HG02943 (cell line): ENCODE data around the gene DCBLD2.

Experiments
- ATAC-seq: cut with Tn5 transposase; IDR thresholded peaks from one replicate; pipeline ENCODE4 v1.9.1; 2021; ENCODE audit warnings: mild to moderate bottlenecking, low read depth, moderate library complexity; ENCODE audit not compliant: unreplicated experiment

The DCBLD2 gene

GRCh38 chr3:98772022-98772421 is 129.5 kb downstream of the DCBLD2 start:
- no peak for ATAC-seq

- ATAC-seq: peak; percentile 77
These were observed 131.0 kb downstream of the DCBLD2 start for GRCh38 chr3:98770261-98771039.

GRCh38 chr3:98769448-98769847 is 132.0 kb downstream of the DCBLD2 start:
- no peak for ATAC-seq

DNA sequence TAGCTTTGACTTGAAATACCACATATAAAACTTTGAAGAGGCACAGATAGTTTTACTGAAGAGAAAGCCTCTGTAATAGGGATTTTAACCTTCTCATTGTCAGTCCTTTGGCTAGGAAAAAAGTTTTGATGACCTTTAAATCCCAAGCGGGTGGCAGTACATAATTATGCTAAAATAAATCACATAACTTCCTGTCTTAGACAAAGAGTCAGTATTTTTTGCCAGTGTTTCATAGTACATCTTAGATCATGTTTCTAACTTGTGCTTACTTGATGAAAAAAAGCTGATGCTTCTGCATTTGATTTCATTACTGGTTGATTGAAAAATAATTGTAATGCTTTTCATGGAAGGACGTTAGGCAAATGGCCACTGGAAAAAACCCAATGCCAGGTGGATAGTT is 132.5 kb downstream of the DCBLD2 start:
- ATAC-seq: no peak

DNA sequence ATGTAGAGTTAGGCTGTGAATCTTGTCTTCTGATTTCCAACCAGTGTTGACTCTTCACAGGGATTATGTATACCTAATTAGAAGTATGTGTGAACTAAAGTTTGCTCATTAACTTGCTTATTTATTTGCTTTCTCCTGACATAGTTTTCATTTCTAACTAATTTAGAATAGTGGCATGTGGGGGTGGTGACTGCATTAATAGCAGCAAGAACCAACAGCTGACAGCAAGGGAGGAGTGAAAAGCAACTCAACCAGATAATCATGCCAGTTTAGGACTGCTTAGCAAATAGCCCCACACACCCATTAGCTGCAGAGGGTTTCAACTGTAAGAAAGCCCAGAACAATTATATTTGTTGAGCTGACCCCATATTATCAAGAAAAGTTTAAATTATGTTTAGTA is 134.6 kb downstream of the DCBLD2 start:
- no peak for ATAC-seq

- no peak for ATAC-seq
These were observed 135.8 kb downstream of the DCBLD2 start for GRCh38 chr3:98765721-98766120.

DNA sequence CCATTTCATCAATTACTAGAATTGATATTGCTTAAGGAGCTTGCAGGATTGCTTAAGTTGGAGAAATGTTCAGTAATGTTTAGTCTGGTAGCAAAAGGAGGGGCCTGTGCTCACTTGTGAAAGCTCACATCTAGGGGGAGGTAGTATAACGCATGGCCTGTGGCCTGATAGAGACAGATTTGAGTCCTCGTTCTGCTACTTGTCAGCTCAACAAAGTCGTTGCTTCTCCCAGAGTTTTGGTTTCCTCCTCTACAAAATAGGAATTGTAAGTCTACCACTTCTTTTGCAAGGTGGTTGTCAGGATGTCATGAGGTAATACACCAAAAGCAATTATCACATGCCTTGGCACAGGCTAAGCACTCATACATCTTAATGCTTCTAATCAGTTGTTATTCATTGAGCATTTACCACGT is 137.0 kb downstream of the DCBLD2 start:
- no peak for ATAC-seq

GRCh38 chr3:98763819-98764418 is 137.6 kb downstream of the DCBLD2 start:
- ATAC-seq: no peak

GRCh38 chr3:98763076-98763475 is 138.4 kb downstream of the DCBLD2 start, which contains the start of gene ST3GAL6:
Gene ST3GAL6, plus strand, starts transcription at chr3:98763340. Its CDS starts 5,101 bp downstream, at chr3:98768441.
- ATAC-seq: no peak

GRCh38 chr3:98761643-98762229 is 139.8 kb downstream of the DCBLD2 start:
- ATAC-seq: no peak

- ATAC-seq: no peak
These were observed 141.9 kb downstream of the DCBLD2 start for GRCh38 chr3:98759629-98760028.

DNA sequence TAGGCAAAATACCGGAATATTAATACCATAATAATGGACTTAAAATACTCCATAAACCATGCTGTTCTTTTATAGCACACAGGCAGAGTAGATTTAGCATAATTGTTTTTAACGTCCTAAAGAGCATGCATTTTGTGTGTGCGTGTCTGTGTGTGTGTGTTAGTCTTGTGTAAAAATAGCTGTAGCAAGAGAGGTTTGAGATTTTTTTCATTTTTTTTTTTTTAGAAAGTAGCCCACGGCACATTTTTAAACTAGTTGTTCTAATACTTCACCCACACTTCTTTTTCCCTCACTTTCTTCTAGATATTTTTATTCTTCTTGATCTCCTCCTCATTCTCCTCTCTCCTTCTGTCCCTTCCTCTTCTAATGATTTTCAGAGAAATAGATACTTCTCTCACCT is 145.9 kb downstream of the DCBLD2 start:
- no peak for ATAC-seq

GRCh38 chr3:98754483-98754882 is 147.0 kb downstream of the DCBLD2 start:
- ATAC-seq: no peak

DNA sequence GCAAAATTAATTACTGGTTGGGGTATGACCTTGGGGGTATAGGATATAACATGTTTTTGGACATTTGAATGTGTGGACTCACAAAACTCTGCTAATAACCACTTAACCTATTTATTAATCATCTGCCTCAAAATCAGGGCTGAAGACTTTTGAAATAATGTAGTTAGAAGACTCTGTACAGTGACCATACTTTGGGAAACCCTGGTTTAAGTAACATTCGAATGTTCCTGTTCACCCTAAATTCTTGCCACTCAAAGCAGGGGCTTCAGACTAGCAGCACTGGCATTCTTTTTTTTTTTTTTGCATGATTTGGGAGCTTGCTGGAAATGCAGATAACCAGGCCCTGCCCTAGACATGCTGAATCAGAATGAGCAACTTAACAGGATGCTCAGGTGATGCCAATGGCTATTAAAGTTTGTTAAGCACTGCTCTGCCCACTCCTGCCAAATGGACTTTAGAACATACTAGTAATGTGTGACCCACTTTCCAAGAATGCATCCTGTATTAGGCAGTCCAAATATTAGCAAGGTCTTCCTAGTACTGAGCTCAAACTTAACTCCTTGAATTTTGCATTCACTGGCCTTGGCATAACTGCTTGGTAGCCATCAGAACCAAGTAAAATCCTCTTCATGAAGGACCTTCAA is 151.1 kb downstream of the DCBLD2 start:
- ATAC-seq: no peak

DNA sequence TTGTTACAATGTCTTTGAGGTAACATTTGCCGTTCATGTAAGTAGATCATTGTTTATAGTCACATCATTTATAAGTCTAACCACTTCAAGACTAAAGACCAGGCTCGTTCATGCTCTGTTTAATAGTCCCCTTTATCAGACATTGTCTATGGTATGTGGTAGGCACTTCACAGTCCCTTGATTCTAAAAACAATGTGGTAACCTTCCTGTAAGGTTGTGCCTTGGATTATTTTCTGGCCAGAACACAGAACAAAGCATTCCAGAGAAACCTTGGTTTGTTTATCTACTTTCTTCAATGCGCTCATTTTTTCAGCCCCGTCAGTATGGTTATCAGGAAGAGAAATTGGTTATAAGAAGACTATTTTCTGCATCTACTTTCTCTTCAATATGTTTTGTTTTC is 154.6 kb downstream of the DCBLD2 start:
- no peak for ATAC-seq

DNA sequence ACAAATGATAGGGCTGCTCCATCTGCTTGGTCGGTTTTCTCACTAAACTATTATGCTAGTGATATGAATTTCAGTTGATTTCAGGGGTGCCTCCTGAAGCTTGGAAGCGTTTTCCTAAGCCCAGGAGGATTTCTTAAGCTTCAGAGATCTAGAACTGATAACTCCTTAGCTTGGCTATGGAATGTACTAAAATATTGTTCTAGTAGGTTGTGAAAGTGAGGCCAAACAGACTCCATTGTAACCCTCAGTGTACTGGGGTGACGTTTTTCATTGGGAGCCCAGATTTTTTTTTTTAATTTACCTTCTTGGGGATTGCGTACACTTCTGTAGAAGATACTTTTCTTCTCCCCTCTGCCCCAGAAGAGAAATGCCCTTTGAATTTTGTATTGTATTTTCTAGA is 155.4 kb downstream of the DCBLD2 start:
- ATAC-seq: no peak
